Measurements from ENCODE around the gene RAB11FIP4.

- no peak for TF ChIP-seq SIN3A (IDR thresholded peaks at IDR 0.05; ENCODE audit: borderline replicate concordance, insufficient read depth, low read depth, low read length)
- TF ChIP-seq POLR2AphosphoS5 (IDR thresholded peaks at IDR 0.05; ENCODE audit: low read depth, low read length), result no peak
- no peak for TF ChIP-seq CTCF (IDR thresholded peaks at IDR 0.05)
Measured at GRCh38 chr17:31534223-31534888, 142.9 kb downstream of the RAB11FIP4 start.
